ENCODE measurements around the gene ITGA3.

GRCh38 chr17:50044483-50044882 lies 11.4 kb upstream of the ITGA3 start:
- TF ChIP-seq CTCF (IDR thresholded peaks at IDR 0.05) (no peak), POLR2A (IDR thresholded peaks at IDR 0.05) (no peak)

All from thyroid gland (tissue), 4 donors.